GM12801 (cell line): ENCODE measurements around the gene ZNF362.

Experiments
- TF ChIP-seq, protein P1 (sequence below): IDR thresholded peaks from one replicate; pipeline ENCODE4 v1.5.1; 2011; ENCODE audit warnings: control low read depth; ENCODE audit not compliant: insufficient read length; ENCODE audit errors: extremely low read depth

ZNF362 gene

DNA sequence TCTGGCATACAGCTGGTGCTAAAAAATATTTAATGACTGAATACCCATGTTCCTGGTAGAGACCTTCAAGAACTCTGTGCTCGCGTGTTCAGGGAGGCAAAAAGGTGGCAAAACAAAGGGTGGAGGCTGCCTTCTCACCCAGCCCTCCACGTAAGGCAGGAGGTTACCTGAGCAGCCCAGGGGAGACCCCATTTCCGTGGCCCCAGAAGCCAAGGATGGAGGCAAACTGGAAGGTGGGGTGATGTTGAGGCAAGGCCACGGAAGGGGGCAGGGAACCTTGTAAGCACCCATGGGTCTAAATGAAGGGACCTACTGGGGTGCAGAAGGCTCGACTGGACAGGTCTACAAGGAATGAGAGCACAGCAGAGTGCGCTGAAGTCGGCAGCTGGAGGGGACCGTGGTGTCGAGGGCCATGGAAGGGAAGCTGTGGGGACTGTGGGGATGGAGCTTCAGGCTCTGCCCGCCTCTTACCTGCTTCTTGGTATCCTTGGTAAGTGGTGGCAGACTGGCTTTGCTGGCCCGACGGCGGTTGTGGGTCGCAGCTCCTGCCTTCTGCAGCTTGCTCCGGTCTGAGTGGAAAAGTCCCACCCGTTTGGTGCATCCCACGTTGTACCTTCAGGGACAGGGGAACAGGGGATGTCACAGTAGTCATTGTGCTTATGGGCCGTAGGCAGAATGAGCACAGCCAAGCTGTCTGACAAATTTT, 73.5 kb downstream of the ZNF362 start:
- TF ChIP-seq, protein P1, sequence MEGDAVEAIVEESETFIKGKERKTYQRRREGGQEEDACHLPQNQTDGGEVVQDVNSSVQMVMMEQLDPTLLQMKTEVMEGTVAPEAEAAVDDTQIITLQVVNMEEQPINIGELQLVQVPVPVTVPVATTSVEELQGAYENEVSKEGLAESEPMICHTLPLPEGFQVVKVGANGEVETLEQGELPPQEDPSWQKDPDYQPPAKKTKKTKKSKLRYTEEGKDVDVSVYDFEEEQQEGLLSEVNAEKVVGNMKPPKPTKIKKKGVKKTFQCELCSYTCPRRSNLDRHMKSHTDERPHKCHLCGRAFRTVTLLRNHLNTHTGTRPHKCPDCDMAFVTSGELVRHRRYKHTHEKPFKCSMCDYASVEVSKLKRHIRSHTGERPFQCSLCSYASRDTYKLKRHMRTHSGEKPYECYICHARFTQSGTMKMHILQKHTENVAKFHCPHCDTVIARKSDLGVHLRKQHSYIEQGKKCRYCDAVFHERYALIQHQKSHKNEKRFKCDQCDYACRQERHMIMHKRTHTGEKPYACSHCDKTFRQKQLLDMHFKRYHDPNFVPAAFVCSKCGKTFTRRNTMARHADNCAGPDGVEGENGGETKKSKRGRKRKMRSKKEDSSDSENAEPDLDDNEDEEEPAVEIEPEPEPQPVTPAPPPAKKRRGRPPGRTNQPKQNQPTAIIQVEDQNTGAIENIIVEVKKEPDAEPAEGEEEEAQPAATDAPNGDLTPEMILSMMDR = no peak

DNA sequence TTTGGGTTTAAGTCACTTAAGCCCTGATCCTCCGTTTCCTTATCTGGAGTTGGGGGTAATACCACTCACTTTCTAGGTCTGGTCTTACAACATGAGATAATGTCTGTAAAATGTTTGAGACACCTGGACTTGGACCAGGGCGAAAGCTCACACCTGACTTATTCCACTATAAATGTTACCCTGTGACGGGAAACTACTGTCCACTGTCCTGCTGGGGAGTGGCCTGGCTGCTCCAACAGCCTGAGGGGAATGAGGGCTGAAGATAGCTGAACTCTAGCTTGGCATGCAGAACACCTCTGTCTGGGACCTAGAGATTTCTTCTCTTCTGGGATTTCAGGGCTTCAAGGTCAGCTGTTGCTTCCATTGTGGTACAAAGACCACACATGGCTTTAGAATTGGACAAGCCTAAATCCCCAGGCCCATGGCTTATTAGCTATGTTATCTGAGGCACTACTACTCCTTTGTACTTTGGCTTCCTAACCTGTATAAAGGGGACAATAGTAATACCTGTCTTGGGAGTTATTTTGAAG, 74.1 kb downstream of the ZNF362 start:
- TF ChIP-seq, protein P1 = no peak

DNA sequence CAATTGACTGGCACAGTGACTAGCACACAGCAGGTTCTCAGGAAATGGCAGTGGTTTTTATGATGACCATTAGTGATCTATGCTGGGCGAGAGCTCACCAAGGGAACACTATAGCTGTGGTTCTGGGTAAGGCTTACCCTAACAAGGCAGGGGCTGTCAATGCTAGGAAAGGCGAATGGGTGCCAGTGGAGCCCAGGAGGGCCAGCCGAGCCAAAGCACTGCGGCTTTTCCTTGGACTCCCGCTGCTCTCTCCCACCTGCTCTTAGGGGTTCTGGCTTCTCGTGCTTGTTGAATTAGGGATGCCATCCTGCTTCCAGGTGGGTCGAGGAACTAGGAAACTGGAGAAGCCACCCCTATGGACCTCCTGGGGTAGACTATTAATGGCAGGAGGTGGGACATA, 74.6 kb downstream of the ZNF362 start:
- TF ChIP-seq, protein P1 = no peak

DNA sequence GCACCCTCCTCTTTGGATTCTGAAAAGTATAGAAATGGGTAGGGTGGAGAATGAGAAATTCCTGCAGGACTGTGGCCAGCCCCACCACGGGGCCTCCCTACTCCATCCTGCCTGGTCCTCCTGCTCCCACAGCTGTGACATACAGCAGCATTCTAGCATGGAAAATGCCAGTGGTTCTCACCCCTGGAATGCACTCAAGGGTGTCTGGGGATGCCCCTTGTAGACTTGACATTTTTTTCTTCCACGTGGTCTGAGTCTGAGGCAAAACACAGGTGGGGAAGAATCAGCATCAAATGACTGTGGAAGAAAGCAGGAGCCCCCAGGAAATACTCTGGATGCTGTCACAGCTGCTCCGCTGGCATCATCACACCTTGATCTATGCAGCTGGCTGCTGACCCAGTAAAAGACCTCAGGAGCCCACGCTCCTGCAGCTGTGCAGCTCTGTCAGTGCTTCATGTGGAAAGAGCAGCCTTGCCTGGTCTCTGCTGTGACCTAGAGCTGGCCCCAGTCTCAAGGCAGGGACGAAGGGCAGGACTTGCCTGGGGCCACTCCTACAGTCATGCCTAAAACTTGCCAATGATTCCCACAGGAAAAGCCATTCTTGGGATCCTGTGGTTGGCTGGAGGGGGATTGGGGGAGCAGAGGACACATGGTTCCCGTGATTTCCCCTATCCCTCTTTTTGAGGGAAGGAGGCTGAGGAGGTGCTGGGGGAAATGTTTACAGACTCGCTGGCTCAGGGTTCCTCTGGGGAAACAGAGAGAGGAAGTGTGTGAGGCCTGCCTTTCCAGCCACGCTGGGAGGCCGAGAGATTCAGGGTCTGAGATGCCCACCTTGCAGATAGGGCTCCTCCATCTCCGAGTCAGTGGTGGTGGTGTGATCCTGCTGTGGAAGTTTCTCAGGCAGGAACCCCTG, 75.4 kb downstream of the ZNF362 start:
- TF ChIP-seq, protein P1 = no peak

DNA sequence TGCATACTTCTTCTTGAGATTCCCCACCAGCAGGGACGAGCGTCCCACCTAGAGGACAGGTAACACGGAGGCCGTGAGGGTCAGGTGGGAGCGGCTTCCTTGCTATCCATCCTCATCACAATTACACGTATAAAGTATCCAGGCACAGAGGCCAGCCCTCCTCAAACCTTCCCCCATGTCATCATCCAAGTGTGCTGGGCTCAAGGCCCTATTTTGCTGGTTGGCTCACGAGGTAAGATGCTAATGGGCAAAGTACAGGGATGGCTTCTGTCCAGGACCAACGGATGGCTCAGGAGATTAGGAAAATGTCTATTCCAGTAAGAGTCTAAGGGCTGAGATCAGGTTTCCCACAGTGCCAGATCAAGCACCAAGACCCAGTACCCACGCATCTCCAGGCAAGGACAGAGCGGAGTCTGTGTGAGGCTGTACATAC, 76.1 kb downstream of the ZNF362 start:
- TF ChIP-seq, protein P1 = no peak

DNA sequence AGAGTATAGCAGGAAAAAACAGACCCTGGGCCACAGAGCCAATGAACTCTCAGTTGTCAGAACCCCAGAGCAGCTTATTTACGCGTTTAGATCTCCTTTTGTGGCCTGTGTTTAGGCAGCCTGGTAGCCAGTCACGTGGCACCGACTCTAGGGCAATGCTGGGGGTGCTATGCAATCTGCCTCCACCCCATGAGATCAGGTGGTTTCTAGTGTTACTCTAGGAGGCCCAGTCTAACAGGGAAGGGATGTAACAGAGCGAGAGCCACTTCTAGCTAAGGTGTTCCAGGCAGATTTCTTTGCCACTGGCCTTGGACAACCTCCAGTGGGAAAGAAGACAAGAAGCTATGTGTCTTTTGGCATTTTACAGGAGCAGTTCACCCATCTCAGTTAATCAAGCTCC, 76.6 kb downstream of the ZNF362 start:
- TF ChIP-seq, protein P1 = no peak

DNA sequence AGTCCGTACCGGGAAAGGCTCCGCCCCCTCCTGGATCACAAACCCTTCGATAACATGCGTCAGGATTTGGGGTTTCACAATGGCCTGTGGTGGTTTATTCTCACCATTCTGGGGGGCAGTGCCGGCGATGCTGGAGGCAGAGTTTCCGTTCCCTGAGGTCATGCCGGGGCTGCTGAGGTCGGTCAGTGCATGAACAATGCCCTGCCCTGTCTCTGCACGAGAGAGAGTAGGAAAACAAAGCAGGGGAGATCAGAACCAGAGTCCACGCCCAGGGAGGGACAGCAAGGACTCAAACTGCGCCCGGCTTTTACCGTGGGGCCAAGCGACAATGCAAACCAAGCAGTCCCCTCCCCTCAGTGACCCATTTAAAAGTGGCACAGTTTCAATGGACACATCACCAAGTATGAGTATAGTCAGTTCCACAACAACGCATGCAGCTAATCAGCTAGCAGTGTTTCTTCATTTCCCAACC, 77.8 kb downstream of the ZNF362 start:
- TF ChIP-seq, protein P1 = no peak
